Thyroid gland (tissue), 4 donors: ENCODE measurements around the gene VAMP4.

Experiments
- CTCF ChIP-seq, 6 experiments: fragments of 200-600 bp in 3 of 6; fragments of 450-650 bp in 3 of 6; sonication (generic) in 3 of 6; IDR thresholded peaks; one replicate each; pipeline ENCODE4 v1.5.1; 2016 to 2019; ENCODE audit warnings: antibody characterized with exemption in 6 of 6, mild to moderate bottlenecking in 2 of 6, inconsistent platforms in 1 of 6, moderate library complexity in 1 of 6
- POLR2A ChIP-seq, 2 donors: fragments of 450-650 bp; IDR thresholded peaks; one replicate each; pipeline ENCODE4 v1.6.1; 2017; ENCODE audit warnings: antibody characterized with exemption in 2 of 2, mild to moderate bottlenecking in 2 of 2, moderate library complexity in 1 of 2

- TF ChIP-seq POLR2A (IDR thresholded peaks at IDR 0.05), result no peak
- TF ChIP-seq CTCF (IDR thresholded peaks at IDR 0.05), result no peak
Observed at GRCh38 chr1:171716616-171717015, 25.2 kb downstream of the VAMP4 start.
